OCI-LY3 (cell line): ENCODE measurements around the gene NOBOX.

Experiments used
- CTCF ChIP-seq: fragments of 200-600, 300-600 bp; sonication (generic); IDR thresholded peaks from 2 replicates; pipeline ENCODE4 v1.5.1; 2014; ENCODE audit warnings: antibody characterized with exemption, low read length, low read depth
- EZH2phosphoT487 ChIP-seq: fragments of 200-600 bp; shearing (Covaris generic); IDR thresholded peaks from 2 replicates; pipeline ENCODE4 v1.6.1; 2018; ENCODE audit warnings: antibody characterized with exemption, mixed run types, low read depth

DNA sequence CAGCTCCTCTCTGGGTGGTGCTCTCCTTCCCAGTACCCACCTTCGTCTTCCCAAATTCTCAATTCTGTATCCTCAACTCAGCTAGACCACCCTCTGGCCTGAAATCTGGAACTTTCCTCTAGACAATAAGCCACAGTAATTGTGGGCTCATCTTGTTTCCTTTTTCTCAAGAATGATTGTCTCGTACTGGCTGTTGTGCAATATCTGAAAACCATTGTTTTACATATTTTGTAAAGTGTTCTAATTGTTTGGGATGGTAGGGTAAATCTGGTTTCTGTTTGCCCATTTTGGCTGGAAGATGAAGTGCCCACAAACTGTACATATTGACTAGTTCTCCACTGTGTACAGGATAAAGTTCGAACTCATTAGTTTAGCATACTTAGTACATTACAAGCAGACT lies 11.3 kb upstream of the NOBOX start:
- no peak for TF ChIP-seq CTCF
- TF ChIP-seq EZH2phosphoT487 = no peak
